ENCODE results near the gene SLBP.

The SLBP gene

GRCh38 chr4:1730532-1731135 is 18.5 kb upstream of the SLBP start:
- no peak for DNase-seq
- Histone ChIP-seq H3K27me3 (ENCODE audit: insufficient read depth, low read depth, severe bottlenecking) (no peaks in the 10 kb centered on the region), H3K9me3 (ENCODE audit: severe bottlenecking) (no peaks in the 10 kb centered on the region), H3K4me3 (ENCODE audit: low read depth, low read length) (no peak overlapping the region), H3K36me3 (peaks cover 97% of the 10 kb centered on the region), H3K27ac (no peak overlapping the region)
- TF ChIP-seq CTCF (IDR thresholded peaks at IDR 0.05; ENCODE audit: low read depth, low read length): no peak

GRCh38 chr4:1728061-1728980 is 16.2 kb upstream of the SLBP start:
- Histone ChIP-seq H3K27ac (no peak overlapping the region), H3K9me3 (ENCODE audit: severe bottlenecking) (no peaks in the 10 kb centered on the region), H3K36me3 (peaks cover 97% of the 10 kb centered on the region), H3K4me3 (ENCODE audit: low read depth, low read length) (no peak overlapping the region), H3K27me3 (ENCODE audit: insufficient read depth, low read depth, severe bottlenecking) (no peaks in the 10 kb centered on the region)
- DNase-seq: no peak
- peak; percentile 10; the same call in 1 of the 2 replicates for TF ChIP-seq CTCF (IDR thresholded peaks at IDR 0.05; ENCODE audit: low read depth, low read length)

GRCh38 chr4:1727117-1728031 is 15.3 kb upstream of the SLBP start:
- no peak for DNase-seq
- Histone ChIP-seq H3K27me3 (ENCODE audit: insufficient read depth, low read depth, severe bottlenecking) (no peaks in the 10 kb centered on the region), H3K36me3 (peaks cover 97% of the 10 kb centered on the region), H3K9me3 (ENCODE audit: severe bottlenecking) (no peaks in the 10 kb centered on the region), H3K4me3 (ENCODE audit: low read depth, low read length) (no peak overlapping the region), H3K27ac (no peak overlapping the region)
- no peak for TF ChIP-seq CTCF (IDR thresholded peaks at IDR 0.05; ENCODE audit: low read depth, low read length)

GRCh38 chr4:1726146-1726934 is 14.2 kb upstream of the SLBP start:
- TF ChIP-seq CTCF (IDR thresholded peaks at IDR 0.05; ENCODE audit: low read depth, low read length): peak; percentile 97
- Histone ChIP-seq H3K27me3 (ENCODE audit: insufficient read depth, low read depth, severe bottlenecking) (no peaks in the 10 kb centered on the region), H3K36me3 (peaks cover 97% of the 10 kb centered on the region), H3K9me3 (ENCODE audit: severe bottlenecking) (no peaks in the 10 kb centered on the region), H3K4me3 (ENCODE audit: low read depth, low read length) (no peak overlapping the region), H3K27ac (peak overlapping the region; percentile 14)
- peak; percentile 94 for DNase-seq

- H3K4me3 ChIP-seq (ENCODE audit: low read depth, low read length): no peak overlapping the region
- no peaks in the 10 kb centered on the region for H3K27me3 ChIP-seq (ENCODE audit: insufficient read depth, low read depth, severe bottlenecking)
- TF ChIP-seq CTCF (IDR thresholded peaks at IDR 0.05; ENCODE audit: low read depth, low read length): no peak
- no peak for DNase-seq
- peaks cover 89% of the 10 kb centered on the region for H3K36me3 ChIP-seq
- H3K9me3 ChIP-seq (ENCODE audit: severe bottlenecking): no peaks in the 10 kb centered on the region
- H3K27ac ChIP-seq: no peak overlapping the region; the same call in 1 of the 2 replicates
These were observed 13.4 kb upstream of the SLBP start for GRCh38 chr4:1725521-1725920.

Measured in WERI-Rb-1 (cell line).